Endodermal cell (in vitro differentiated cells): Measurements from ENCODE around the gene ATOH8. TPM values are rescaled to one million over a fixed set of nuclear protein-coding genes. Genes with fewer than 3 reads are reported as not detected.

Experiments
- DNase-seq: peaks from one replicate; pipeline ENCODE4 v3.0.0-alpha.2; 2017
- H3K27ac ChIP-seq: 2 replicates; pipeline ENCODE4 v1.5.1; 2013; ENCODE audit warnings: mild to moderate bottlenecking, low read depth, low read length, moderate library complexity
- H3K27me3 ChIP-seq: 2 replicates; pipeline ENCODE4 v1.6.1; 2013; ENCODE audit warnings: mild to moderate bottlenecking, low read length, moderate library complexity; ENCODE audit not compliant: insufficient read depth, control insufficient read depth, poor library complexity, severe bottlenecking
- H3K36me3 ChIP-seq: 2 replicates; pipeline ENCODE4 v1.7.0; 2013; ENCODE audit warnings: mild to moderate bottlenecking, low read length, moderate library complexity; ENCODE audit not compliant: control insufficient read depth, insufficient read depth
- H3K4me1 ChIP-seq: one replicate; pipeline ENCODE4 v1.7.0; 2013; ENCODE audit warnings: low read length; ENCODE audit not compliant: control insufficient read depth, insufficient read depth
- H3K4me3 ChIP-seq: 2 replicates; pipeline ENCODE4 v1.5.1; 2013; ENCODE audit warnings: mild to moderate bottlenecking, low read length, moderate library complexity
- H3K9ac ChIP-seq: 2 replicates; pipeline ENCODE4 v1.6.1; 2013; ENCODE audit warnings: mild to moderate bottlenecking, low read length, moderate library complexity; ENCODE audit not compliant: poor library complexity, severe bottlenecking; ENCODE audit errors: extremely low read depth
- H3K9me3 ChIP-seq: 2 replicates; pipeline ENCODE4 v1.6.1; 2013; ENCODE audit warnings: mild to moderate bottlenecking, low read length, moderate library complexity; ENCODE audit not compliant: control insufficient read depth
- H3K27ac Mint-ChIP-seq: 2 replicates; pipeline ENCODE4 v1.8.0; 2020; ENCODE audit warnings: mixed read lengths
- H3K27me3 Mint-ChIP-seq: 2 replicates; pipeline ENCODE4 v1.8.0; 2021; ENCODE audit warnings: mild to moderate bottlenecking, mixed read lengths; ENCODE audit not compliant: insufficient read depth
- H3K36me3 Mint-ChIP-seq: 2 replicates; pipeline ENCODE4 v1.8.0; 2020; ENCODE audit warnings: low read depth, mixed read lengths
- H3K4me1 Mint-ChIP-seq: 2 replicates; pipeline ENCODE4 v1.8.0; 2020; ENCODE audit warnings: mixed read lengths
- H3K4me3 Mint-ChIP-seq: 2 replicates; pipeline ENCODE4 v1.8.0; 2020; ENCODE audit warnings: mild to moderate bottlenecking, moderate library complexity, mixed read lengths
- H3K9me3 Mint-ChIP-seq: 2 replicates; pipeline ENCODE4 v1.8.0; 2020; ENCODE audit warnings: mild to moderate bottlenecking, mixed read lengths
- WGBS, 2 experiments: methylation state at CpG; one replicate each; pipeline versions ENCODE4 v1.1.5 to v1.1.7; 2013; ENCODE audit warnings: missing lambda C conversion rate in 2 of 2, mixed read lengths in 1 of 2; ENCODE audit not compliant: insufficient coverage in 1 of 2, insufficient read length in 1 of 2; 5-methylcytosine and 5-hydroxymethylcytosine counted together
- total RNA-seq, 2 donors: library from RNA; stranded (reverse); fragmentation: NEBNext Ultra II Directional in 1 of 2; extraction: Animal tissue kit (Norgen Biotek cat#: 25700) in 1 of 2; gene quantifications; 2 replicates in 1 of 2; 3 replicates in 1 of 2; pipeline ENCODE4 v1.2.1, GENCODE V29; 2021
- TF ChIP-seq, protein P1 (sequence below): fragments of 200-600 bp; sonication (generic); conservative IDR thresholded peaks from 2 replicates; pipeline ENCODE4 v1.5.0; 2021; ENCODE audit warnings: antibody characterized with exemption, mild to moderate bottlenecking

The ATOH8 gene
- total RNA-seq, 2 donors from 2014 or later, result 1.3 to 1.6 TPM

GRCh38 chr2:85760872-85761271 lies 7.1 kb downstream of the ATOH8 start:
- Mint-ChIP-seq H3K4me3 (no peak overlapping the region), H3K4me1 (peaks cover 49% of the 10 kb centered on the region), H3K27me3 (peaks cover 74% of the 10 kb centered on the region)

DNA sequence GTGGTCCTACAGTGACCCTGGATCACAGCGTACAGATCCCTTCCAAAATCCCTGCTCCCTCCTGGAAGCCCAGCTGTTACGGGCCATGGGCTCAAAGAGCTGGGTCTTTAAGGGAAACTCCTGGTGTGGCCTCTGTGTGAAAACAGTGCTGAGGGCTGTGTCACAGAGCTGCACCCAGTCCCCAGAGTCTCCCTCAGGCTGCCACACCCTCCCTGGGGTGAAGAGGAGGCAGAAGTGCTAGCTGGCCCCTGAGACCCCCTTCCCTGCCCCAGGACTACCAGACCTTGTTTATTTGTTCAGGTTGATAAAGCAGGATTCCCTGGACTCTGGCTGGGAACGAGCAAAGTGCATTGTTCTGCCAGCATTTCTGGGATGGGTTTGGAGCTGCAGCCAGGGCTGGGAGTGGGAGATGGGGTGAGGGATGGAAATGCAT lies 7.7 kb downstream of the ATOH8 start:
- H3K4me3 ChIP-seq, result peak overlapping the region; percentile 19
- Mint-ChIP-seq H3K9me3 (no peaks in the 10 kb centered on the region), H3K27me3 (peaks cover 73% of the 10 kb centered on the region), H3K4me3 (no peak overlapping the region), H3K36me3 (no peaks in the 10 kb centered on the region), H3K27ac (no peak overlapping the region), H3K4me1 (peaks cover 54% of the 10 kb centered on the region)
- no peak overlapping the region for H3K27ac ChIP-seq
- H3K9me3 ChIP-seq, result no peaks in the 10 kb centered on the region
- 67 to 86% methylated on average over 1 to 3 of the region's 3 CpGs for WGBS, 2 experiments
- TF ChIP-seq, protein P1, sequence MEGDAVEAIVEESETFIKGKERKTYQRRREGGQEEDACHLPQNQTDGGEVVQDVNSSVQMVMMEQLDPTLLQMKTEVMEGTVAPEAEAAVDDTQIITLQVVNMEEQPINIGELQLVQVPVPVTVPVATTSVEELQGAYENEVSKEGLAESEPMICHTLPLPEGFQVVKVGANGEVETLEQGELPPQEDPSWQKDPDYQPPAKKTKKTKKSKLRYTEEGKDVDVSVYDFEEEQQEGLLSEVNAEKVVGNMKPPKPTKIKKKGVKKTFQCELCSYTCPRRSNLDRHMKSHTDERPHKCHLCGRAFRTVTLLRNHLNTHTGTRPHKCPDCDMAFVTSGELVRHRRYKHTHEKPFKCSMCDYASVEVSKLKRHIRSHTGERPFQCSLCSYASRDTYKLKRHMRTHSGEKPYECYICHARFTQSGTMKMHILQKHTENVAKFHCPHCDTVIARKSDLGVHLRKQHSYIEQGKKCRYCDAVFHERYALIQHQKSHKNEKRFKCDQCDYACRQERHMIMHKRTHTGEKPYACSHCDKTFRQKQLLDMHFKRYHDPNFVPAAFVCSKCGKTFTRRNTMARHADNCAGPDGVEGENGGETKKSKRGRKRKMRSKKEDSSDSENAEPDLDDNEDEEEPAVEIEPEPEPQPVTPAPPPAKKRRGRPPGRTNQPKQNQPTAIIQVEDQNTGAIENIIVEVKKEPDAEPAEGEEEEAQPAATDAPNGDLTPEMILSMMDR, result no peak
- peaks cover 28% of the 10 kb centered on the region for H3K4me1 ChIP-seq
- no peaks in the 10 kb centered on the region for H3K36me3 ChIP-seq
- H3K9ac ChIP-seq, result no peak overlapping the region
- H3K27me3 ChIP-seq, result peaks cover 20% of the 10 kb centered on the region
- peak; percentile 54 for DNase-seq

More at GRCh38 chr2:85760872-85761271, 7.1 kb downstream of the ATOH8 start:
- Histone ChIP-seq H3K9ac (no peak overlapping the region), H3K9me3 (no peaks in the 10 kb centered on the region), H3K27ac (no peak overlapping the region), H3K4me3 (no peak overlapping the region), H3K27me3 (peaks cover 27% of the 10 kb centered on the region), H3K4me1 (peaks cover 28% of the 10 kb centered on the region), H3K36me3 (no peaks in the 10 kb centered on the region)
- Mint-ChIP-seq H3K9me3 (no peaks in the 10 kb centered on the region), H3K27ac (no peak overlapping the region), H3K36me3 (no peaks in the 10 kb centered on the region)
- TF ChIP-seq, protein P1, result no peak
- DNase-seq, result no peak
- 83 to 84% methylated on average over 5 to 8 of the region's 8 CpGs for WGBS, 2 experiments

- Mint-ChIP-seq H3K4me1 (peaks cover 56% of the 10 kb centered on the region), H3K4me3 (no peak overlapping the region), H3K36me3 (no peaks in the 10 kb centered on the region), H3K27me3 (peaks cover 73% of the 10 kb centered on the region), H3K27ac (no peak overlapping the region), H3K9me3 (no peaks in the 10 kb centered on the region)
- Histone ChIP-seq H3K9ac (no peak overlapping the region), H3K4me1 (peaks cover 28% of the 10 kb centered on the region), H3K36me3 (no peaks in the 10 kb centered on the region), H3K9me3 (no peaks in the 10 kb centered on the region), H3K27me3 (peaks cover 16% of the 10 kb centered on the region), H3K27ac (no peak overlapping the region), H3K4me3 (peak overlapping the region; percentile 19)
- DNase-seq, result no peak
- 67 to 86% methylated on average over 1 to 4 of the region's 4 CpGs for WGBS, 2 experiments
- TF ChIP-seq, protein P1, result no peak
Measured at GRCh38 chr2:85761946-85762345, 8.2 kb downstream of the ATOH8 start.
